Right lobe of liver (tissue), 6 donors: ENCODE results near the gene CMBL. TPM values are rescaled to one million over a fixed set of nuclear protein-coding genes. Genes with fewer than 3 reads are reported as not detected.

Experiments used
- ATAC-seq, 4 donors: fragments of 200-7000 bp; cut with Tn5 transposase; one replicate each; pipeline ENCODE4 v1.9.1; 2020; ENCODE audit warnings: mild to moderate bottlenecking in 4 of 4, moderate library complexity in 4 of 4
- DNase-seq, 3 donors: peaks; one replicate each; pipeline ENCODE4 v3.0.0-alpha.2; 2020
- H3K27ac ChIP-seq, 3 donors: fragments of 200-600 bp; one replicate each; pipeline ENCODE4 v1.8.0; 2022
- H3K27me3 ChIP-seq, 2 donors: fragments of 200-600 bp; one replicate each; pipeline ENCODE4 v1.8.0; 2022
- H3K36me3 ChIP-seq, 4 donors: fragments of 200-600 bp; sonication (generic) in 1 of 4; one replicate each; pipeline versions ENCODE4 v1.5.1 to v1.8.0; 2017 to 2022; ENCODE audit warnings: control low read depth in 1 of 4
- H3K4me1 ChIP-seq, 4 donors: fragments of 200-600 bp; sonication (generic) in 1 of 4; one replicate each; pipeline versions ENCODE4 v1.5.1 to v1.8.0; 2017 to 2022; ENCODE audit warnings: control low read depth in 1 of 4
- H3K4me3 ChIP-seq, 3 donors: fragments of 200-600 bp; one replicate each; pipeline ENCODE4 v1.8.0; 2022
- H3K9me3 ChIP-seq, 4 donors: fragments of 200-600 bp; sonication (generic) in 1 of 4; one replicate each; pipeline versions ENCODE4 v1.5.1 to v1.8.0; 2017 to 2022; ENCODE audit warnings: control low read depth in 1 of 4
- CTCF ChIP-seq, 4 donors: fragments of 200-600 bp in 3 of 4; fragments of 450-650 bp in 1 of 4; IDR thresholded peaks; one replicate each; pipeline versions ENCODE4 v1.5.1 to v1.8.0; 2016 to 2022; ENCODE audit warnings: antibody characterized with exemption in 4 of 4, mild to moderate bottlenecking in 2 of 4
- POLR2A ChIP-seq: fragments of 450-650 bp; IDR thresholded peaks from one replicate; pipeline ENCODE4 v1.6.1; 2017; ENCODE audit warnings: antibody characterized with exemption, mild to moderate bottlenecking
- WGBS: methylation state at CpG from one replicate; pipeline ENCODE4 v1.1.6; 2018; ENCODE audit warnings: low coverage, low lambda C conversion rate; ENCODE audit not compliant: insufficient coverage; ENCODE audit errors: missing lambda C conversion rate; 5-methylcytosine and 5-hydroxymethylcytosine counted together
- intact Hi-C, 2 donors: fragments of 100-400 bp; cut with DNase I; formaldehyde crosslinking; loops; one replicate each; pipeline versions ENCODE4 v1.11.2 to v1.14.1; 2022
- total RNA-seq, 6 experiments: library from RNA; depleted of rRNA in 2 of 6; stranded (reverse); fragments of >200 nt in 2 of 6; fragmentation: NEBNext Ultra II Directional in 3 of 6; extraction: Animal tissue kit (Norgen Biotek cat#: 25700) in 3 of 6; gene quantifications; one replicate each; pipeline versions ENCODE4 v1.1.0 to v1.2.4, GENCODE V29; 2016 to 2023
- donor health status: DM: no; HTN: yes; CAD: no.
- donor health status: DM: no; HTN: no; CAD: no.
- donor health status: DM: no; HTN: no; CAD: no.
- donor health status: DM: no; HTN: yes; CAD: no.
- donor health status: DM: no; HTN: yes; CAD: no.

Gene CMBL
- total RNA-seq, 6 experiments from 2014 or later: 29.4 to 206 (median 97.7) TPM

GRCh38 chr5:10233505-10233904 is 74.2 kb downstream of the CMBL start:
- H3K4me3 ChIP-seq: no peak overlapping the region
- 65% methylated on average over 7 of the region's 7 CpGs for WGBS
- intact Hi-C loops: no loop called here
- H3K9me3 ChIP-seq: no peaks in the 10 kb centered on the region
- no peak for TF ChIP-seq POLR2A
- TF ChIP-seq CTCF (IDR thresholded peaks at IDR 0.05): peak in 1 of 4 donors; percentile 15
- no peaks in the 10 kb centered on the region for H3K27me3 ChIP-seq
- ATAC-seq: no peak
- H3K36me3 ChIP-seq: peaks cover 0 to 36% (median 1%) of the 10 kb centered on the region in 4 donors
- no peaks in the 10 kb centered on the region for H3K4me1 ChIP-seq
- H3K27ac ChIP-seq: no peak overlapping the region
- no peak for DNase-seq

- ATAC-seq (no peak), DNase-seq (no peak)
- Histone ChIP-seq H3K27me3 (no peaks in the 10 kb centered on the region), H3K4me3 (no peak overlapping the region), H3K36me3 (peaks cover 0 to 35% (median 1%) of the 10 kb centered on the region in 4 donors), H3K27ac (no peak overlapping the region), H3K9me3 (no peaks in the 10 kb centered on the region), H3K4me1 (no peaks in the 10 kb centered on the region)
- WGBS: 100% methylated on average over 2 of the region's 7 CpGs
- intact Hi-C loops: no loop called here
- TF ChIP-seq POLR2A (no peak), CTCF (IDR thresholded peaks at IDR 0.05) (no peak)
Measured at GRCh38 chr5:10233011-10233410, 74.7 kb downstream of the CMBL start.

- peak in 1 of 4 donors; percentile 47 for ATAC-seq
- no peak overlapping the region for H3K4me3 ChIP-seq
- no peak for DNase-seq
- no peak for TF ChIP-seq POLR2A
- TF ChIP-seq CTCF (IDR thresholded peaks at IDR 0.05): no peak
- H3K27me3 ChIP-seq: no peaks in the 10 kb centered on the region
- H3K4me1 ChIP-seq: no peaks in the 10 kb centered on the region
- WGBS: 93% methylated on average over 5 of the region's 9 CpGs
- intact Hi-C loops: no loop called here
- H3K36me3 ChIP-seq: peaks cover 0 to 29% (median 1%) of the 10 kb centered on the region in 4 donors
- no peaks in the 10 kb centered on the region for H3K9me3 ChIP-seq
- H3K27ac ChIP-seq: no peak overlapping the region
Measured at GRCh38 chr5:10232386-10232785, 75.3 kb downstream of the CMBL start.

- Histone ChIP-seq H3K27ac (no peak overlapping the region), H3K9me3 (no peaks in the 10 kb centered on the region), H3K4me1 (no peaks in the 10 kb centered on the region), H3K36me3 (peaks cover 0 to 10% (median 0%) of the 10 kb centered on the region in 4 donors), H3K4me3 (no peak overlapping the region), H3K27me3 (no peaks in the 10 kb centered on the region)
- intact Hi-C loops: no loop called here
- TF ChIP-seq CTCF (IDR thresholded peaks at IDR 0.05) (peak; percentile 5 to 23 (median 16)), POLR2A (no peak)
- ATAC-seq (peak in 3 of 4 donors; percentile 30 to 58 (median 55)), DNase-seq (no peak)
- WGBS: 88% methylated on average over 11 of the region's 11 CpGs
Measured at GRCh38 chr5:10229306-10230048, 78.2 kb downstream of the CMBL start.
